Nucleus accumbens (tissue), 56 donors: ENCODE data around the gene CDK5RAP3.
"Not testable (repeated sequence)": the region's sequence is repeated elsewhere in the genome, so short reads cannot be mapped to it uniquely, and the experiment has no call there.

Source experiments
- DNase-seq, 56 donors: peaks; one replicate each; lab custom pipeline; 2025; lab: John Stamatoyannopoulos, UW

CDK5RAP3 gene

DNA sequence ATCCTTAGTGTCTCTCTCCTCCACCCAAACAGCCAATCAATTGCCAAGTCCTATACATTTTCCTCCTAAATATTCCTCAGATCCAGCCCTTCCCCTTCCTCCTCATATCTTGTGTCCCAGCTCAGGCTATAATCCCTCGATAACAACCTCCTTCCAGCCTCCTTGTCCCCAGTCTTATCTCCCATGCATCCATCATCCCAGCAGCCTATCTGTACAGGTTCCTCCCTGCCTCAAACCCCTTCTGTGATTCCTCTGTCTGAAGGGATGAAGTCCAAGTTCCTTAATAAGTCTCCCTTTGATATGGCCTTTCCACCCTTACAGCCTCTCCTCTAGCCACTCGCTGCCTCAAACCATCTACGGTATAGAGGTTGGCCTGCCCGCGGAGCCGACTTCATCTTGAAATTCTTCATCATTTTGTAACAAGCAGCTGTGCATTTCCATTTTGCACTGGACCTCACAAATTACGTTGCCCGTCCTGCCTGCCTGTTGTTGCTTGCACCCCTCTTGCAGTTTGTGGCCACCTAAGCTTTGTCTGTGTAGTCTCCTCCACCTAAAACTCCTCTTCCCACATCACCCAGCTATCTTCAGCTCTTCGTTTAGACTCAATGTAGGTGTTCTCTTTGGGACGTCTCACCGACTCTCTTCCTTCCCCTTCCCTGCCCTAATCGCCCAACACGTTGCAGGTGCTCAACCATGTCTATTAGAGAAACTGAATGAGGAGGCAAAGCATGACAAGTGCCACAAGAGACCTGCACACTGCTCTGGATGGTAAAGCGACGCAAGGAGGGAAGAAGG is 786 bp upstream of the CDK5RAP3 start:
- peak in 2 of 56 donors; percentile 16 to 41 for DNase-seq

DNA sequence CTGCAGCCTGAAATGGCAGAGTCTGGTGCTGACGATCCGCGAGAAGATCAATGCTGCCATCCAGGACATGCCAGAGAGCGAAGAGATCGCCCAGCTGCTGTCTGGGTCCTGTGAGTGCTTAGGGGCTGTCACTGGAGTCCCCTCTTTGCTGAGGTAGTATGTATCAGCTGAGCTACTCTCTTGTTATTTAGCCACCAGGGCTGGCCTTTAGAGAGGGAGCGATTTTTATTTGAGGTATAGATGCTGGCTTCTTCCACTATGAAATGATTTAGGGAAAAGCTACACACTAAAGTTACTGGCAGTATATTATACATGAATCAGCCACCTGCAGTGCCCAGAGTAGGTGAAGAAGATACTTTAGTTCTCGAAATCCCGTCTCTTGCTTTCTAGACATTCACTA is 2.6 kb downstream of the CDK5RAP3 start:
- DNase-seq: no peak

DNA sequence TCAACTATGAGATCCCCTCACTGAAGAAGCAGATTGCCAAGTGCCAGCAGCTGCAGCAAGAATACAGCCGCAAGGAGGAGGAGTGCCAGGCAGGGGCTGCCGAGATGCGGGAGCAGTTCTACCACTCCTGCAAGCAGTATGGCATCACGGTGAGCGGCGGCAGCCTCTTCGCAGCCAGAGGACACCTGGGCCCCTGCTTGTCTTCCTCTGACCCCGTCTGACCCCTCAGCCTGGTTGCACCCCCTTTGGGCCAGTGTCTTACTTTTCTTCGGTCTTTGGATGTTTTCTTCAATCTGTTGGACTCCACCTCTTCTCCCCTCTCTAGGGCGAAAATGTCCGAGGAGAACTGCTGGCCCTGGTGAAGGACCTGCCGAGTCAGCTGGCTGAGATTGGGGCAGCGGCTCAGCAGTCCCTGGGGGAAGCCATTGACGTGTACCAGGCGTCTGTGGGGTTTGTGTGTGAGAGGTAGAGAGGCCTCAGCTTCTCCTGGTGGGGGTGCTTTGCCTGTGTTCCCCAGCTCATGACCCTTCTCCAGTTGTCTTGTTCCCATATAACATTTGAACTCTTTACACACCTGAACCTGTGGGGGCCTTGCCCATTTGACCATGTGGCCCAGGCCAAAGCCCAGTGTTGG is 4.4 kb downstream of the CDK5RAP3 start:
- DNase-seq: no peak

DNA sequence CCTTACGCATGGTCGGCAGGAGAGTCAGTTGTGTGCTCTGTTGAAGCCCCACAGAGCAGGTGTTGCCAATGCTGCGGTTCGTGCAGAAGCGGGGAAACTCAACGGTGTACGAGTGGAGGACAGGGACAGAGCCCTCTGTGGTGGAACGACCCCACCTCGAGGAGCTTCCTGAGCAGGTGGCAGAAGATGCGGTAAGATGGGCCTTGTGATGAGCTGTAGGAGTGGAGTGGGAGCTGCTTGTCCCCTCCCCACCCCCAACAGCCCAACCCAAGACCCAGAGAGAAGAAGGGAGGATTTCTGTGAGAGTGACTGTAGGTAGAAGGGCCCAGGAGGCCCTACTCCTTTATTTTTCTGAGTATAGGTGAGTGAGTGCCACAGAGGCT is 4.9 kb downstream of the CDK5RAP3 start:
- DNase-seq: no peak

DNA sequence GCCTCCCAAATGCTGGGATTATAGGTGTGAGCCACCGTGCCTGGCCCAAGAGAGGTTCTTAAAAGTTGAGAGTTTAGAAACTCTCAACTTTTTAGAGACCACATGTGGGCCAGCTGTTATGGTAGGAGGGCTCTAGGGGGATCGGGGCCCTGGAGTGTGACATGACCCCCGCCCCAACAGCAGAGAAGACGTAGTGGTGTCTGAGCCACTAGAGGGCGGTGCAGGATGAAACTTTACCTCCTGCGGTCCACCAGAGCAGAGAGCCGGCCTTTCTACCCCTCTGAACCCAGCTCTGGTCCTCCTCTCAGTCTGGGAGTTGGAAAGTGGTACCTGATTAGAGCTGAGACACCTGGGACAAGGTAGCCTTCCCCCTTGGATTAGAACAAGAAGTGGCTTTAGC is 7.4 kb downstream of the CDK5RAP3 start:
- peak in 38 of 56 donors; percentile 0 to 73 (median 22) for DNase-seq

DNA sequence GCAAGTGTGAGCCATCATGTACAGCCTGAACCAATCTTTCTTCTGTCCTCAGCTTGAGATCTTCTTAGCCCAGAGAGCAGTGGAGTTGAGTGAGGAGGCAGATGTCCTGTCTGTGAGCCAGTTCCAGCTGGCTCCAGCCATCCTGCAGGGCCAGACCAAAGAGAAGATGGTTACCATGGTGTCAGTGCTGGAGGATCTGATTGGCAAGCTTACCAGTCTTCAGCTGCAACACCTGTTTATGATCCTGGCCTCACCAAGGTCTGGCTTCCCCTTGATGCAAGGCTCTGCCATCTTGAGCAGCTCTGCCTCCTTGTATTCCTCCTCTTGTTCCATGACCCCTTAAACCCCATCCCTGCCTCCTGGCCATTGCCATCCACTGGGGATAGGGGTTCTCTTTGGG is 9.6 kb downstream of the CDK5RAP3 start:
- no peak for DNase-seq

DNA sequence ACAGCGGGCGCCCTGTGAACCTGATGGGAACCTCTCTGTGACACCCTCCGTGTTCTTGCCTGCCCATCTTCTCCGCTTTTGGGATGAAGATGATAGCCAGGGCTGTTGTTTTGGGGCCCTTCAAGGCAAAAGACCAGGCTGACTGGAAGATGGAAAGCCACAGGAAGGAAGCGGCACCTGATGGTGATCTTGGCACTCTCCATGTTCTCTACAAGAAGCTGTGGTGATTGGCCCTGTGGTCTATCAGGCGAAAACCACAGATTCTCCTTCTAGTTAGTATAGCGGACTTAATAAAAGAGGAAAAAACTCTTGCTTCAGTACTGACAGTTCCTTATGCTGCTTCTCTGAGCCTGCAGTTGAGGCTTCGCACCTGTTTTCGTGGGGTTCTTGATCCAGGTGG is 10.5 kb downstream of the CDK5RAP3 start:
- no peak for DNase-seq

DNA sequence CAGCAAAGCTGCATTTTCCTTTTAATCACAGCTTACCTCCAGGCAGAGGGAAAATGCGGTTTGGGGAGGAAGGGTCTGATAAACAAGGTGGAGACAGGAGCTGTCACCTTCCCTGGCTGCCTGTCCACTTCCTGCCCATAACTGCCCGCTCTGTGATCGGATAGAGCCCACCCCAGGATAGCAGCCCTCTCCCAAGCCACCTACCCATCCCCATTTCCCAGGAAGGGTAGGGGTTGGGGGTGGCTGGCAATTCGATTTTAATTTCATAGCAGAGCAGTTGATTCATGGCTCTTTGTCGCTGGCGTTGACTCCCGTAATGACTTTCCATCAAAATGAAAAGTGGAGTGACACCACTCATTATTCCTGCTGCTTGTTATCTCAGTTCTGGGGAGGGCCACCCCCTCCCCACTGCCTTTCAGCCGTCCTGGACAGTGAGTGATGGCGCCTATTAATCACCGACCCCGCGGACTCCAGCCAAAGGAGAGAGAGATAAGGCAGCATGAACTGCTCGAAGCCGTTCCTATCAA is 11.2 kb downstream of the CDK5RAP3 start:
- DNase-seq: no peak

DNA sequence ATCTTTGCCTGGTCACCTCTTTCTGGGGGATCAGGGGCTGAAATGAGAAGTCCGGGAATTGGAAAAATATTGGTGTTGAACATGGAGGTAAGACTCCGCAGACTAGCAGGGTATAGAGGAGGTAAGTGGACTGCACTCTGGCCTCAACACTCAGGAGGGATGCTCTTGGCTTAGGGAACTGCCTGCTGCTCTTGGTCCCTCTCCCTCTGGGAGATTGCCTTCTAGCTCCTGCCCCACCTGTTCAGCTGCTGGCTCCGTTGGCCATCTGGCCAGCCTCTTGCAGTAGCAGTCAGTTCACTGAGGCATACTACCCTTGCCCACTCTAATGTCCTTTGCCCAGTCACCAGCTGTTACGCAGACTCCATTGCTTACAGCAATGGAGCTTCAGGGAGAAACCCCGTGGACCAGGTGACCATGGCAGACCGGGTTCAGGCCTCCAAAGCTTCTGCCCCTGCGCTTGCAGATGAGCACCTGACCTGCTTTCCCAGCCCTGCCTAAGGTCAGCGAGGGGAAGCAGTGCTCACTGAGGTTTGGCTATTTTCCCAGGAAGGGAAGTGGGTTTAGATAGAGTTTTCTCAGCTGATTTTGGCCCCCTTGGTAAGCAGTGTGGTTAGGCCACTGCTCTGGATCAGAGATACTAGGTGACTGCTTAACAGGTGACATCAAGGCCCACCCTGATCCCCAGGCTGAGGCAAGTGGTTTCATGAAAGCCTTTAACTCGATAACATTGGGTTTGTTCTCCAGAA is 11.9 kb downstream of the CDK5RAP3 start:
- DNase-seq: no peak

DNA sequence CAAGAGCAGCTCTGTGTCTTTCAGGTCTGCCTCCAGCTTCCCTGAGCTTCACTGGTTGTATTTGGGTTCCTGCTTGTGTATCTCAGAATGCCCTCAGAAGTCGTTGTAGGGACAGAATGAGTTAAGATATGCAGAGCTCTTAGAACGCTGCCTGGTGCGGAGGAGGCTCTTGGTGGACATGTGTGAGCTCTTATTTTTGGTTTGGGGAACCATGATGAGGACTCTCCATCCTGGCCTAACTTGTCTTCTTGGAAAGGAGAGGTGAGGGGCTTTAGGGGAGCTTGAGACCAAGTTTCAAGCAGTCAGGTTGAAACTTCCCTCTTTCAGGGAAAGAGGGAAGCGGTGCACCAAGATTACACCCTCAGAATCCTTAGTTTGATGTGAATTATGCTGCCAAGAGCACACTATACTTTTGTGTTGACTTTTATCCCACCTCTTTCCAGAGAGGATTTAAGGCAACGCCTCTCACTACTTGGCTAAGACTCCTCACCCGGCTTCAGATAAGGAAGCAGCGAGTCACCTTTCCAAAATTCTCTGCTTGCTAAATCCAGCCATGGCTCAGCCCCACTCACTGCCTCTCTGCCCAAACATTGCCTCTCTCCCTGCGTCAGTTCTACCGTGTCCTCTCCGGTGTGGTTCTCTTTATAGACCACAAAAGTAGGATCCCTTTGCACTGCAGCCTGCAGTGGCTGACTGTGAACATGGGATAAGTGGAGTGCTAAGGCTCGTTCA is 12.7 kb downstream of the CDK5RAP3 start:
- DNase-seq: peak in 2 of 56 donors; percentile 4 to 16

DNA sequence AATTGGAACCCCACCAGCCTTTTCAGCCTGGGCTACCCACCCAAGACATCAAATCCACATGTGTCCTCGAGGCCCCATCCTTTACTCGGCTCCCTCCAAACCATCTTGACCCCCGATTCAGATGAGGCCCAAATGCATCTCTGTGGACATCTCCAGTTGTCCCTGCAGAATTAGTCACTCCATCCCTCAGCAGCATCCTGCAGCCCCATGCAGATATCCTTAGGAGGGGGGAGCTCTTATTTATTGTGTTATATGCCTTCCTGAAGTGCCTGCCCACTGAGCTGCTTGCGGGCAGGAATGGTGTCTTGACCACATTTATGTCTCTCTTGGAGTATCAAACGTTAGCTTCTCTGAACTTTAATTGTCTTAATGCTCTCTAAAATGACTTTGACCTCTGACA is 15.6 kb downstream of the CDK5RAP3 start:
- DNase-seq: no peak

DNA sequence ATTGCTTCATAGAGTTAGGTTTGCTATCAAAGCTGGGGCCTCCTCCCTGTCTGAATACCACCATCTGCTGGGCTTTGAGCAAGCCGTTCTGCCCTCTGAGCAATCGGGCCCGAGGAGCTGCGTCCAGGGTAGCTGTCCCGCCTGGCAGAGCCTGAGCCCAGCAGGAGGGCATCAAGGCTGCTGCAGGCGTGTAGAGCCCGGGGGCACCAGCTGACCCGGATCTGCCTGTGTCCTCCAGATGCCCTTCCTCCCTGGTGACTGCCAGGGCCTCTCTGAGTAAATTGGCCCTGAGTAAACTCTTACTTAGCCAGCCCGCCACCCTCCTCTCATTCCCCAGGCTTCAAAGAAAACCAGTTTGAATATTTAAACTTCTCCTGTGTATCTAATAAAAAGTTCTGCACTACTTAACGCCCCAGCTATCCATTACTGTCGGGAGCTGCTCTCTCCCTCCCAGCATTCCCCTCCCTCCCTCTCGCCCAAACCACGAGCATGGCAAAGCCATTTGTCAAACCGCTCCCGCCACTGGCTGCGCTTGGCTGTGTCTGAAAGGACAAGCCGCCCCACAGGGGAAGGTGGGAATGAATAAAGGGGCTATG is 16.4 kb downstream of the CDK5RAP3 start:
- DNase-seq: peak in 7 of 56 donors; percentile 7 to 36 (median 16)

DNA sequence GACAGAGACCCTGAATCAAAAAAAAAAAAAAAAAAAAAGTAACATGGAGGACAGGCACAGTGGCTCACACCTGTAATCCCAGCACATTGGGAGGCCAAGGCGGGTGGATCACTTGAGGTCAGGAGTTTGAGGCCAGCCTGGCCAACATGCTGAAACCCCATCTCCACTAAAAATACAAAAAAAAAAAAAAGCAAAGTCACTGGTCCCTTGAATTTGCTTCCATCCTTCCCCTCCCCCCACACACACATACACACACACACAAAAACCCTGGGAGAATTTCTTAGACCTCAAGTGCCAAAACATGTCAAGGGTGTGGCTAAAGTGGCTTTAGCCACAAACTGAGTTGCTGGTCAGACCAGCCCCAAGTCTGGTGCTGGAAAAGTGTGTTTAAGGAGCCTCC is 17.5 kb downstream of the CDK5RAP3 start:
- DNase-seq: not testable (repeated sequence)

DNA sequence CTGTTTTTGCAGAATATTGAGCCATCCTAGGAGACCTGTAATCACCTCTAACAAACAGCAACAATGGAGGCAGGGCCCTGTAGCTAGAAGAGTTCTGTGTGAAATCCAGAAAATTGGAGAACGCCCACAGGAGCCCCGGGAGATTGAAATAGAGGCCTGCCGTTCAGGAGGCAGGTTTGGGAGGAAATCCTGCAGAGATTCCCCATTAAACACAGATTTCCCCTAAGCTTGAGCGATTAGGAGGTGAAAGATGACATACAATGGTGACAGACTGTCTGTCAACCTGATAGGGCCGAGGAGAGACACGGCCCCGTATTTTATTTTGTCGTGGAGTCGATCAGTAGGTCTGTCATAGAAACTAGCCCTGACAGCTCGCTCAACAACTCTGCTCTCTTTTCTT is 18.2 kb downstream of the CDK5RAP3 start:
- DNase-seq: no peak

DNA sequence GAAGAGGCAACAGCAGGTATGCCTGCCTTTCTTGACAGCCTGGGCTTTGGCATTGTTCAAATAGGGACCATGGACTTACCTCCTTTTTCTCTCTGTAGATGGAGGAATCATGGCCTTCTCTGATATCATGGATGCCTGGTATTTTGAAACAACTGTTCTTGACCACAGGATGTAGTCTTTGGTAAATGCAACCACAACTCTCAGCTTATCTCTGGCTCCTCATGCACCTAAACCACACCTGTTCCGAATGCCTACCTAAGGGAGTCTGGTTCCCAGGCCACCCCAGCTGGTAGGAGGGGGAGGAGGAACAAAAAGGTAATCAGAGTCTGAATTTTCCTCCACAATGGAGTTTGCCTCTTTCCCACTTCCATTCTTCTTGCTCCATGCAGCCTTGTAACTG is 18.8 kb downstream of the CDK5RAP3 start:
- DNase-seq: no peak

DNA sequence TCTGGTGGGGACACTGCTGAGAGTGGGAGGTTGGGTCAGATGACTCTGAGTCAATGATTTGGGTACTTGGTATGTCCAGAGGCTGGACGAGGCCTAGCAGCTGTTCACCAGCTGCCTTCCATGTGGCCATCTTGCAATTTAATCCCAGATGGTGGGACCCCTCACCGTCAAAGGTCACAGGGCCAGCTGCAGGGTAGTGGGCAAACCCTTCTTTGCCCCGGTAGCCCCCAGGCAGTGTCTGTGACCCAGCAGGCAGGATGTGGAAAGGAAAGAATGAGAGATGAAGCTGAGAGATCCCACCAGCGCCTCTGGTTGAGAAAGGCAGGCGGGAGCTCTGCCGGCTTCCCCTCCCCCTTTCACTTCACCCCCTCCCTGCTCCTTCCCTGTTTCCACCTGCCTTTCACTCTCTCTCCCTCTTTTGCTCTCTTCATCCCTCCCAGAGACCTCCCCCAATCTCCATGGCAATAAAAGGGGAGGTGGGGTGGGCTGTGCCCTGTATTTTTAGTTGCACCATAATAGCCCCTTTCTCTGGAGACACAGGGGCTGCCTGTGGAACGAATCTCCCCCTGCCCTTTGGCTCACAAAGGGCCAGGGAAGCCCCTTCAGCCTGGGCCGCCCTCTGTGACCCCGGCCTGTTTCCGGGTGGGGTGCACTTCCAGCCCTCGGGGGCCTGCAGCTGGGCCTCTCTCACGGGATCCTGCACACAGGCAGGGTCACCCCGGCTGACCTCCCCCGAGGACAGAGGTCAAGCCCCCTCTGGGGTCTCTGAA is 20.2 kb downstream of the CDK5RAP3 start:
- no peak for DNase-seq

DNA sequence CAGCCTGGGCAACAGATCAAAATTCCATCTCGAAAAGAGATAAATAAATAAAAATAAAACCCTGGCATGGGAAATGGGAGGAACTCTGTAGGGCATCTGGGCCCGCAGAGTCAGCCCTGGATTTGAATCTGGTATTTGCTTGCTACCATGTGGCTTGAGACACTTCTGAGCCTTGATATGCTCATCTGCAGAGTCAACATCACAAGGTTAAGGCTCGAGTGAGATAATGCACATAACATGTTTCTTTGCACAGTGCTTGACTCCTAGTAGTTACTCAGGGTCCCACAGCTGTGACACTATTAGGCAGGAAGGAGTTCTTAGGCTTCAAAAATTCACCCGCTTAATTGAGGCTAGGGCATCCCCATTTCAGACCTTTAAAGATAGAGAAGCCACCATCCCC is 21.3 kb downstream of the CDK5RAP3 start:
- no peak for DNase-seq

DNA sequence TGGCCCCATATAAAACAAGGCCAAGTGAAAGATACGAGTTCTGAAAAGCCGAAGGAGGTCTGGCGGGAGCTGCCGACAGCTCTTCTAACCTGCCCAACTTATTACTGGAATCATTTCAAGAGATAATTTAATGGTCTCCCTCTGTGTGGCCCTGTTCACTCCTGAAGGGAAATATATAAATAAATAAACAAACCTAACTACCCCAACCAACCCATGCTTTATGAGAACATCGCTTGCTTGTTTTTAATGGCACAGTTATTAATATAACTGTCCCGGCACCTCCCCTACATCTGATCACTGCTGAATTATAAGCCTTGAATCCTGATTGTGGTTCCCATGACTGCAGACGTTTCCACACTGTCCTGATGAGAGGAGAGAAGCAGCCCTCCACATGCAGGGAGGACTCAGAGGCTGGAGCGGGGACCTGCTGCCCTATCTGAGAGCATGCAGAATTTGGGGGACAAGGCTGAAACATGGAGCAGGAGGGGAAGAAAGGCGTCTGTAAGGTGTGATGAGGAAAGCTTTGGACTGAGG is 22.2 kb downstream of the CDK5RAP3 start:
- no peak for DNase-seq

DNA sequence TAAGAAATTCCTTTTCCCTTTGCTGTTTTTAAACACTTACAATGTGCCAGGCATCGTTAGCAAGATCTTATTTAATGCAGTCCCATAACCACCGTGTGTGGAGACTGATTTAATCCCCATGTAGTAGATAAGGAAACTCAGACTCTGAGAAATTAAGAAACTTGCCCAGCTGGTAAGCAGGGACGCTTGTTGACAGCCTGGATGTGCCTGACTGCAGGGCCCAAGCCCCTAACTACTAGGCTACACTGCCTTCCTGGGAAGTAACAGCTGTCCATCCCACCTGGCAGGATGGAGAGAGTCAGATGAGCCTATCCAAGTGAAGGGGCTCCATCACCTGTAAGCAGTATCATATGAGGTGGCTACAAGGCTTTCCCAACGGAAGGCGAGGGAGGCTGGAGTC is 23.1 kb downstream of the CDK5RAP3 start:
- no peak for DNase-seq
